ENCODE measurements around the gene HLA-DMB. TPM values are rescaled to one million over a fixed set of nuclear protein-coding genes. Genes with fewer than 3 reads are reported as not detected.
A peak's percentile ranks its signal among the peaks of the same experiment; 100 is the strongest.

Gene HLA-DMB
- total and polyA plus RNA-seq, 12 donors: 9.1 to 118 (median 70.5) TPM

DNA sequence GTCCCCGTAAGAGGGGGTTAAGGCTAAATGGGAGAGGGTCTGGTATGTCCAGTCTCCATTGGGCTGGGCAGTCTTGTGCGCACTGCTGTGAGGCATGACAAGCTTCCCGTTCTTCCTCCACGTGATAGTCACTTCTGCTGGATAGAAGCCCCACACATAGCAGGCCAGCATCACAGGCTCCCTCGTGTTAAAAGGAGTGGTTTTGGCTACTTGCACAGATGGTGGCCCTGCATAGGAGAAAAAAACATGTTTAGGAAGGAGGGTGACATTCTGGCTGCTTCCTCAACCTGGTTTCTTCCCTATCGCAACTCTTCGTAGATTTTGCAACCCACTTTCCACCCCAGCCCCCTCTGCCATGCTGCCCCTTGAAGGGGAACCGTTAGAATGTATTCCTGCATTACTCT, 3.6 kb downstream of the HLA-DMB start:
- H3K27me3 ChIP-seq: no peaks in the 10 kb centered on the region
- H3K36me3 ChIP-seq (replicated peaks in 1 of 2): no peaks in the 10 kb centered on the region
- intact Hi-C loops (cut with DNase I): loop anchor here in 1 of 2 donors (10.0 kb wide), 1 partner anchor 52 kb away; no protein-coding TSS in a partner anchor
- peak in 4 of 7 donors; percentile 35 to 66 (median 45) for DNase-seq
- TF ChIP-seq, protein P1, sequence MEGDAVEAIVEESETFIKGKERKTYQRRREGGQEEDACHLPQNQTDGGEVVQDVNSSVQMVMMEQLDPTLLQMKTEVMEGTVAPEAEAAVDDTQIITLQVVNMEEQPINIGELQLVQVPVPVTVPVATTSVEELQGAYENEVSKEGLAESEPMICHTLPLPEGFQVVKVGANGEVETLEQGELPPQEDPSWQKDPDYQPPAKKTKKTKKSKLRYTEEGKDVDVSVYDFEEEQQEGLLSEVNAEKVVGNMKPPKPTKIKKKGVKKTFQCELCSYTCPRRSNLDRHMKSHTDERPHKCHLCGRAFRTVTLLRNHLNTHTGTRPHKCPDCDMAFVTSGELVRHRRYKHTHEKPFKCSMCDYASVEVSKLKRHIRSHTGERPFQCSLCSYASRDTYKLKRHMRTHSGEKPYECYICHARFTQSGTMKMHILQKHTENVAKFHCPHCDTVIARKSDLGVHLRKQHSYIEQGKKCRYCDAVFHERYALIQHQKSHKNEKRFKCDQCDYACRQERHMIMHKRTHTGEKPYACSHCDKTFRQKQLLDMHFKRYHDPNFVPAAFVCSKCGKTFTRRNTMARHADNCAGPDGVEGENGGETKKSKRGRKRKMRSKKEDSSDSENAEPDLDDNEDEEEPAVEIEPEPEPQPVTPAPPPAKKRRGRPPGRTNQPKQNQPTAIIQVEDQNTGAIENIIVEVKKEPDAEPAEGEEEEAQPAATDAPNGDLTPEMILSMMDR (IDR thresholded peaks at IDR 0.05): no peak
- TF ChIP-seq POLR2A (IDR thresholded peaks at IDR 0.05): no peak
- H3K4me3 ChIP-seq: no peak overlapping the region
- no peaks in the 10 kb centered on the region for H3K9me3 ChIP-seq (replicated peaks in 1 of 3)
- 70 to 85% (median 75%) methylated on average over 8 of the region's 8 CpGs for WGBS, 4 donors
- H3K27ac ChIP-seq: peak overlapping the region in 3 of 5 donors; percentile 22 to 79 (median 59)
- H3K4me1 ChIP-seq (replicated peaks in 1 of 2): peaks cover 6 to 11% of the 10 kb centered on the region in 2 donors

DNA sequence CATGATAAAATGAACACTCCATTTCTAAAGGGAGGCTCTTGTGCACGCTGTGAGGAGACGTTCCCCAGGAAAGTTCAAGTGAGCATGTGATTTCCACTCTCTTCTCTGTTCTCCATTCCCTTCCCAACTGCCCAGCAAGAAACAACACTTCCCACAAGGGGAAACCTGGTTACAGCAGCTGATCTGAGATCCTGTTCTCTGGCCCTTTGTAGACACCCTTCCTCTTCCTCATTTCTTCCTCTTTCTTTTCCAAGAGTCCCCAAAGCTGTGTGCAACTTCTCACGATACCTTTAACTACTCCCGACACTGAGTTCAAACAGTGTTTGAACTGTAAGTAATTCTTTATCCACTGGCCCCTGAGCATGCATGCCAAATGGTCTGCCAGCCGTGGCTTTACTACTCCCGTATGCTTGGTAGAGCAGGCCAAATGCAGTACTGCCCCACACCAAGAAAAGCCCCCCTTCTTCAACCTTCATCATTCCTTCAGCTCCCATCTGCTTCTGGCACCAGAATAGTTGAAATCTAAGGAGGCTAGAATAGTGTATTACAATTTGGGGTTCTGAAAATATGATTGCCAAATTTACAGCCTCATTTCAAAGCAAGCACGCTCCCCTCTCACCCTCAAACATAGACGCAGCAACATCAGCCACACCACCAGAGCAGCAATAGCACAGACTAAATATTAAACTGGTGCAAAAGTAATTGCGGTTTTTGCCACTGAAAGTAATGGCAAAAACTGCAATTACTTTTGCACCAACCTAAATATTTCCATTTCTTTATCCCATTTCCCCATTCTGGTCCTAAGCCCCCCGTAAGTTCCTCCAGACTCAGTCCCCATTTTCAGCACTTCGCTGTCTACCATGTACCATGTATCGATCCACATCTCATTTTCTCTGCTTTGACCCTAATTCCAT, 4.3 kb downstream of the HLA-DMB start:
- Histone ChIP-seq H3K4me1 (replicated peaks in 1 of 2) (peaks cover 5 to 17% of the 10 kb centered on the region in 2 donors), H3K9me3 (replicated peaks in 1 of 3) (no peaks in the 10 kb centered on the region), H3K27me3 (no peaks in the 10 kb centered on the region), H3K36me3 (replicated peaks in 1 of 2) (no peaks in the 10 kb centered on the region), H3K4me3 (no peak overlapping the region), H3K27ac (peak overlapping the region in 3 of 5 donors; percentile 22 to 79 (median 59))
- TF ChIP-seq, protein P1 (IDR thresholded peaks at IDR 0.05): no peak
- no peak for TF ChIP-seq POLR2A (IDR thresholded peaks at IDR 0.05)
- no peak for DNase-seq
- 73 to 79% (median 76%) methylated on average over 12 of the region's 12 CpGs for WGBS, 4 donors
- intact Hi-C loops (cut with DNase I): loop anchor here in 1 of 2 donors (10.0 kb wide), 1 partner anchor 52 kb away; no protein-coding TSS in a partner anchor

DNA sequence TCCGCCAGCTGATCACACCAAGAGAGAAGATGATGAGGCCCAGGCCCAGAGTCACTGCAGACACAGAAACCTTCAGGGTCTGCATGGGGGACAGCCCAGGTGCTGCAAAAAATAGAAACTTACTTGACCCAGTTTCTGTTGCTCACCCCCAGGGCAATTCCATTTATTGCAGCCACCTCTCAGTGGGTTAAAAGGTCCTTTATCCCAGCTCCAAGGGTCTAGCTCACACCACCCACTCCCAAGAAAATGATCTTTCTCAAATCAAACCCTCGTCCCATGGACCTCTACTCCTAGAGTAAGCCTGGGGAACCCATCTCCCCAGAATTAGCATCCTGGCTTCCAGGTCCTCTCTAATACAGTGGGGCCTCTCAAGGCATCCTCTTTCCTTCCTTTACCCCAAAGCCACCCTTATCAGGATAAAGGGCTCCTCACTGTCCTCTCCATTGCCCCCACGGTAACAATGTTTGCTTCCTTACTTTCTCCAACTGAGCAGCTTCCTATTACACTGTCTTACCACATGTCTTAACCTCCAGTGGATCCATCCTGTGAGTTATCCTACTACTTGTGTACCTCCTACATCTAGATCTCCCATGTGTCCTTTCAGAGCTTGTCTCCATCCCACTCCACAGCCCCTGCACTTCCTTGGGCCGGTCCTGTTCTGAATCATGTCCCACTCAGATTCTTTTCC, 5.1 kb downstream of the HLA-DMB start:
- intact Hi-C loops (cut with DNase I): loop anchor here in 1 of 2 donors (10.0 kb wide), 1 partner anchor 51 kb away; no protein-coding TSS in a partner anchor
- Histone ChIP-seq H3K27me3 (no peaks in the 10 kb centered on the region), H3K27ac (peak overlapping the region in 2 of 5 donors; percentile 51 to 79), H3K9me3 (replicated peaks in 1 of 3) (no peaks in the 10 kb centered on the region), H3K36me3 (replicated peaks in 1 of 2) (no peaks in the 10 kb centered on the region), H3K4me3 (no peak overlapping the region), H3K4me1 (replicated peaks in 1 of 2) (peaks cover 0 to 16% of the 10 kb centered on the region in 2 donors)
- no peak for DNase-seq
- 87 to 94% (median 90%) methylated on average over 4 of the region's 4 CpGs for WGBS, 4 donors
- TF ChIP-seq POLR2A (IDR thresholded peaks at IDR 0.05): no peak
- TF ChIP-seq, protein P1 (IDR thresholded peaks at IDR 0.05): no peak

DNA sequence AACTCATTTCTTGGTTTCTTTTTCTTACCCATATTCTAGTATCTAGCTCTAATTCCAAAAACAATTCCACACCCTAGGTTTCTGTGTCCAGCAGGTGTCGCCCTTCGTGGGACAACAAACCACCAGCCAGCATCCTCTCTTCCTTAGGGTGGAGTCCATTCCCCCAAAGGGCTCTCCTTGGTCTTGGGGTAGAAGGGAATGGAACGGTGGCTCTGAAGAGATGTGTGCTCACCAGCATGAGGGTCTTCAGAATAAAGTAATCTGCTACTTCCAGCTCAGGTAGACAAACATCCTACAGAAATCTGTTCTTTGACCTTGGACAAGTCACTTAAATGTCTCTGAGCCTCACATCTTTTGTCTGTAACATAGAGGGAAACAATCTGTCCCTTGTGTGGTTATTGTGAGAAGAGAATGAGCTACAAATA, 7.2 kb downstream of the HLA-DMB start:
- Histone ChIP-seq H3K9me3 (replicated peaks in 1 of 3) (no peaks in the 10 kb centered on the region), H3K4me1 (replicated peaks in 1 of 2) (peaks cover 0 to 10% of the 10 kb centered on the region in 2 donors), H3K27ac (peak overlapping the region in 1 of 5 donors; percentile 24), H3K27me3 (no peaks in the 10 kb centered on the region), H3K4me3 (no peak overlapping the region), H3K36me3 (replicated peaks in 1 of 2) (no peaks in the 10 kb centered on the region)
- DNase-seq: peak; percentile 69 to 94 (median 79)
- 6 to 13% (median 7%) methylated on average over 3 of the region's 3 CpGs for WGBS, 4 donors
- intact Hi-C loops (cut with DNase I): loop anchor here (2.0 to 10.0 kb wide), 3 partner anchors 49 to 51 kb away; no protein-coding TSS in a partner anchor
- TF ChIP-seq, protein P1 (IDR thresholded peaks at IDR 0.05): peak; percentile 66 to 81 (median 76)
- no peak for TF ChIP-seq POLR2A (IDR thresholded peaks at IDR 0.05)
